ENCODE measurements around the gene AACS. TPM values are rescaled to one million over a fixed set of nuclear protein-coding genes. Genes with fewer than 3 reads are reported as not detected.

Gene AACS
- total RNA-seq, 2 experiments from 2014 or later, result 24.7 to 26.7 TPM

GRCh38 chr12:125149160-125150108, 84.2 kb downstream of the AACS start:
- no peaks in the 10 kb centered on the region for H3K9me3 Mint-ChIP-seq (ENCODE audit: insufficient read depth)
- H3K27ac Mint-ChIP-seq, result no peak overlapping the region
- no peaks in the 10 kb centered on the region for H3K36me3 Mint-ChIP-seq (ENCODE audit: low read depth)
- no peaks in the 10 kb centered on the region for H3K4me1 Mint-ChIP-seq (ENCODE audit: low read depth)
- ChIA-PET CTCF (no interaction called here), POLR2A (no interaction called here)
- ATAC-seq (no peak), DNase-seq (no peak)
- H3K4me3 Mint-ChIP-seq, result no peak overlapping the region
- peaks cover 2% of the 10 kb centered on the region for H3K27me3 Mint-ChIP-seq (ENCODE audit: low read depth)

DNA sequence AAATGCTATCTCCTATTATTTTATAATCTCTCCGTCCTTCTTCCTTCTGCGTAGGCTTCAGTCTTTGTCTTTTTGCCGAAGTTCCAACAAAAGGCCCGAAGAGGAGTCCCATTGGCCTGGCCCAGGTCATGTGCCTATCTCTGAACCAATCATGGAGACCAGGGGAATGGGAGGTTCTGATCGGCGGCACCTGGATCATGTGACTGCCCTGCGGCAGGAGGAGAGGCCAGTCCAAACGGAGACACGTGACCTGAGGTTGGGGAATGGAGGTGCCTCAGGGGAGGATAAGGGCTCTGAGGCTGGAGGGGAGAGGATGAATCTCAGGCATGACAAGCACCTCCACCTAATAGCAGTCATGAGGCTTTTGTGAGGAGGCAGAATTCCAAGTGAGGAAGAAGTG, 86.0 kb downstream of the AACS start:
- Mint-ChIP-seq H3K4me1 (ENCODE audit: low read depth) (no peaks in the 10 kb centered on the region), H3K27me3 (ENCODE audit: low read depth) (peaks cover 4% of the 10 kb centered on the region), H3K36me3 (ENCODE audit: low read depth) (no peaks in the 10 kb centered on the region), H3K4me3 (no peak overlapping the region), H3K27ac (no peak overlapping the region), H3K9me3 (ENCODE audit: insufficient read depth) (no peaks in the 10 kb centered on the region)
- ATAC-seq (no peak), DNase-seq (no peak)
- ChIA-PET POLR2A (no interaction called here), CTCF (no interaction called here)

GRCh38 chr12:125152463-125152862, 87.2 kb downstream of the AACS start:
- no peak overlapping the region for H3K27ac Mint-ChIP-seq
- no peak for DNase-seq
- POLR2A ChIA-PET, result no interaction called here
- H3K27me3 Mint-ChIP-seq (ENCODE audit: low read depth), result peaks cover 2% of the 10 kb centered on the region
- CTCF ChIA-PET, result no interaction called here
- H3K36me3 Mint-ChIP-seq (ENCODE audit: low read depth), result no peaks in the 10 kb centered on the region
- ATAC-seq, result no peak
- no peak overlapping the region for H3K4me3 Mint-ChIP-seq
- H3K4me1 Mint-ChIP-seq (ENCODE audit: low read depth), result no peaks in the 10 kb centered on the region
- H3K9me3 Mint-ChIP-seq (ENCODE audit: insufficient read depth), result no peaks in the 10 kb centered on the region

- ATAC-seq, result no peak
- CTCF ChIA-PET, result no interaction called here
Measured at GRCh38 chr12:125155366-125155765, 90.1 kb downstream of the AACS start.

GRCh38 chr12:125157177-125157576, 91.9 kb downstream of the AACS start:
- Mint-ChIP-seq H3K4me1 (ENCODE audit: low read depth) (no peaks in the 10 kb centered on the region), H3K27ac (no peak overlapping the region), H3K36me3 (ENCODE audit: low read depth) (no peaks in the 10 kb centered on the region), H3K4me3 (no peak overlapping the region), H3K9me3 (ENCODE audit: insufficient read depth) (no peaks in the 10 kb centered on the region), H3K27me3 (ENCODE audit: low read depth) (peaks cover 4% of the 10 kb centered on the region)
- DNase-seq (no peak), ATAC-seq (no peak)
- ChIA-PET CTCF (no interaction called here), POLR2A (no interaction called here)

More at GRCh38 chr12:125155366-125155765, 90.1 kb downstream of the AACS start:
- POLR2A ChIA-PET, result no interaction called here
- H3K36me3 Mint-ChIP-seq (ENCODE audit: low read depth), result no peaks in the 10 kb centered on the region
- H3K4me1 Mint-ChIP-seq (ENCODE audit: low read depth), result no peaks in the 10 kb centered on the region
- H3K4me3 Mint-ChIP-seq, result no peak overlapping the region
- H3K27me3 Mint-ChIP-seq (ENCODE audit: low read depth), result peaks cover 4% of the 10 kb centered on the region
- no peaks in the 10 kb centered on the region for H3K9me3 Mint-ChIP-seq (ENCODE audit: insufficient read depth)
- DNase-seq, result no peak
- H3K27ac Mint-ChIP-seq, result no peak overlapping the region

- Mint-ChIP-seq H3K4me3 (no peak overlapping the region), H3K27ac (no peak overlapping the region), H3K36me3 (ENCODE audit: low read depth) (no peaks in the 10 kb centered on the region), H3K4me1 (ENCODE audit: low read depth) (no peaks in the 10 kb centered on the region), H3K27me3 (ENCODE audit: low read depth) (peaks cover 4% of the 10 kb centered on the region), H3K9me3 (ENCODE audit: insufficient read depth) (no peaks in the 10 kb centered on the region)
- no peak for DNase-seq
- POLR2A ChIA-PET, result interaction anchor here (1.1 kb wide), 1 partner anchor 12 kb away, joined by 3 read pairs; no protein-coding TSS in a partner anchor
- ATAC-seq, result no peak
- CTCF ChIA-PET, result no interaction called here
Measured at GRCh38 chr12:125159702-125160101, 94.5 kb downstream of the AACS start.

GRCh38 chr12:125160281-125160955, 95.2 kb downstream of the AACS start:
- Mint-ChIP-seq H3K4me1 (ENCODE audit: low read depth) (no peaks in the 10 kb centered on the region), H3K36me3 (ENCODE audit: low read depth) (no peaks in the 10 kb centered on the region), H3K4me3 (no peak overlapping the region), H3K9me3 (ENCODE audit: insufficient read depth) (no peaks in the 10 kb centered on the region), H3K27me3 (ENCODE audit: low read depth) (peaks cover 2% of the 10 kb centered on the region), H3K27ac (no peak overlapping the region)
- ChIA-PET CTCF (no interaction called here), POLR2A (no interaction called here)
- ATAC-seq (no peak), DNase-seq (no peak)

DNA sequence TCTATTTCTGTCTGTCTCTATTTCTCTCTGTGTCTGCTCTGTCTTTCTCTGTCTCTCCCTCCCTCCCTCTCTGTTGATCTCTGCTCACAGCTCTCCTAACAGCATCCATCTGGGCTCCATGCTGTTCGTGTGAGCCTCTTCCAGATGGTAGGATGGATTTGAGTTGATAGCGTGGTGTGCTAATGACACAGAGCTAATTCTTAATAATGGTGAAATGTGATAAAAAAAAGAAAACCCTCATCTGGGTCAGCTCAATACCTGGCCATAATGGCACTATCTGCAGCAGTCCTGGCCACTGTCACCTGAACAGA, 96.4 kb downstream of the AACS start:
- no peak for DNase-seq
- no peaks in the 10 kb centered on the region for H3K36me3 Mint-ChIP-seq (ENCODE audit: low read depth)
- no peaks in the 10 kb centered on the region for H3K9me3 Mint-ChIP-seq (ENCODE audit: insufficient read depth)
- H3K27me3 Mint-ChIP-seq (ENCODE audit: low read depth), result peaks cover 2% of the 10 kb centered on the region
- POLR2A ChIA-PET, result no interaction called here
- H3K27ac Mint-ChIP-seq, result no peak overlapping the region
- ATAC-seq, result no peak
- no peaks in the 10 kb centered on the region for H3K4me1 Mint-ChIP-seq (ENCODE audit: low read depth)
- CTCF ChIA-PET, result no interaction called here
- no peak overlapping the region for H3K4me3 Mint-ChIP-seq

DNA sequence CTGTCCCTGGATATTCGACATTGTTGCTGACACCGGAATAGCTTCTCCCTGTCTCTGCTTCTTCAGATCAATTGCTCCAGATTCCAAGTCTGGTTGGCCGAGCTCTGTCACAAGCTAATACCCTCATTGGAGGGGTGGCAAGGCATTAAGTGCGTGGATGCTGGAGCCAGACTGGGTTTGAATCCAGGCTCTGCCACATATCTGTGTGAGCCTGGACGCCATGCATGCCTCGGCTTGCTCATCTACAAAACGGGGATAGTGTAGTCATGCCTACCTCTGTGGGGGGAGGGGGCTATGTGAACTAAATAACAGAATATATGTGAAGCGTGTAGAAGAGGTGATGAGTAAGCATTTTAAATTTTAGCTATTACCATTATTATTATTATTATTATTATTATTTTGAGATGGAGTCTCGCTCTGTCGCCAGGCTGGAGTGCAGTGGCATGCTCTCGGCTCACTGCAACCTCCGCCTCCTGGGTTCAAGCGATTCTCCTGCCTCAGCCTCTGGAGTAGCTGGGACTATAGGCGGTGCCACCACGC, 97.3 kb downstream of the AACS start:
- no peak for ATAC-seq
- Mint-ChIP-seq H3K9me3 (ENCODE audit: insufficient read depth) (no peaks in the 10 kb centered on the region), H3K27ac (no peak overlapping the region), H3K4me3 (no peak overlapping the region), H3K4me1 (ENCODE audit: low read depth) (no peaks in the 10 kb centered on the region), H3K27me3 (ENCODE audit: low read depth) (peaks cover 1% of the 10 kb centered on the region), H3K36me3 (ENCODE audit: low read depth) (no peaks in the 10 kb centered on the region)
- ChIA-PET POLR2A (no interaction called here), CTCF (interaction anchor here (1.1 kb wide), 1 partner anchor 20 kb away, joined by 5 read pairs; no protein-coding TSS in a partner anchor)
- DNase-seq, result no peak

- no peaks in the 10 kb centered on the region for H3K36me3 Mint-ChIP-seq (ENCODE audit: low read depth)
- ATAC-seq (no peak), DNase-seq (no peak)
- H3K4me3 Mint-ChIP-seq, result no peak overlapping the region
- CTCF ChIA-PET, result interaction anchor here (1.1 kb wide), 1 partner anchor 20 kb away, joined by 5 read pairs; no protein-coding TSS in a partner anchor
- no peaks in the 10 kb centered on the region for H3K9me3 Mint-ChIP-seq (ENCODE audit: insufficient read depth)
- H3K27me3 Mint-ChIP-seq (ENCODE audit: low read depth), result no peaks in the 10 kb centered on the region
- no peaks in the 10 kb centered on the region for H3K4me1 Mint-ChIP-seq (ENCODE audit: low read depth)
- H3K27ac Mint-ChIP-seq, result no peak overlapping the region
- POLR2A ChIA-PET, result no interaction called here
Measured at GRCh38 chr12:125163148-125163547, 97.9 kb downstream of the AACS start.

- H3K4me1 Mint-ChIP-seq (ENCODE audit: low read depth), result no peaks in the 10 kb centered on the region
- no peak for ATAC-seq
- no peaks in the 10 kb centered on the region for H3K36me3 Mint-ChIP-seq (ENCODE audit: low read depth)
- no peaks in the 10 kb centered on the region for H3K9me3 Mint-ChIP-seq (ENCODE audit: insufficient read depth)
- ChIA-PET POLR2A (no interaction called here), CTCF (interaction anchor here (0.9 kb wide), 1 partner anchor 166 kb away, joined by 3 read pairs; no protein-coding TSS in a partner anchor)
- H3K27me3 Mint-ChIP-seq (ENCODE audit: low read depth), result no peaks in the 10 kb centered on the region
- H3K4me3 Mint-ChIP-seq, result no peak overlapping the region
- no peak for DNase-seq
- no peak overlapping the region for H3K27ac Mint-ChIP-seq
Measured at GRCh38 chr12:125164541-125164940, 99.3 kb downstream of the AACS start.

GRCh38 chr12:125166041-125166440, 100.8 kb downstream of the AACS start:
- Mint-ChIP-seq H3K27ac (no peak overlapping the region), H3K27me3 (ENCODE audit: low read depth) (peaks cover under 1% of the 10 kb centered on the region), H3K4me1 (ENCODE audit: low read depth) (no peaks in the 10 kb centered on the region), H3K4me3 (no peak overlapping the region), H3K36me3 (ENCODE audit: low read depth) (no peaks in the 10 kb centered on the region), H3K9me3 (ENCODE audit: insufficient read depth) (no peaks in the 10 kb centered on the region)
- no peak for DNase-seq
- ChIA-PET POLR2A (no interaction called here), CTCF (no interaction called here)
- ATAC-seq, result no peak

Data from activated CD8-positive, alpha-beta T cell treated with anti-CD3 and anti-CD28 coated beads, Interleukin-2, amount 10 ng/mL, durations not matched to agents 7 days and 5 days (primary cell).